CMK (cell line): Measurements from ENCODE around the gene AP2B1.
"Not testable (repeated sequence)": the region's sequence is repeated elsewhere in the genome, so short reads cannot be mapped to it uniquely, and the experiment has no call there.

ENCODE experiments used
- DNase-seq: peaks from one replicate; pipeline ENCODE4 v3.0.0-alpha.2; 2010; ENCODE audit warnings: low read depth

The AP2B1 gene

GRCh38 chr17:35577830-35578196 is 9.3 kb upstream of the AP2B1 start:
- DNase-seq, result no peak

DNA sequence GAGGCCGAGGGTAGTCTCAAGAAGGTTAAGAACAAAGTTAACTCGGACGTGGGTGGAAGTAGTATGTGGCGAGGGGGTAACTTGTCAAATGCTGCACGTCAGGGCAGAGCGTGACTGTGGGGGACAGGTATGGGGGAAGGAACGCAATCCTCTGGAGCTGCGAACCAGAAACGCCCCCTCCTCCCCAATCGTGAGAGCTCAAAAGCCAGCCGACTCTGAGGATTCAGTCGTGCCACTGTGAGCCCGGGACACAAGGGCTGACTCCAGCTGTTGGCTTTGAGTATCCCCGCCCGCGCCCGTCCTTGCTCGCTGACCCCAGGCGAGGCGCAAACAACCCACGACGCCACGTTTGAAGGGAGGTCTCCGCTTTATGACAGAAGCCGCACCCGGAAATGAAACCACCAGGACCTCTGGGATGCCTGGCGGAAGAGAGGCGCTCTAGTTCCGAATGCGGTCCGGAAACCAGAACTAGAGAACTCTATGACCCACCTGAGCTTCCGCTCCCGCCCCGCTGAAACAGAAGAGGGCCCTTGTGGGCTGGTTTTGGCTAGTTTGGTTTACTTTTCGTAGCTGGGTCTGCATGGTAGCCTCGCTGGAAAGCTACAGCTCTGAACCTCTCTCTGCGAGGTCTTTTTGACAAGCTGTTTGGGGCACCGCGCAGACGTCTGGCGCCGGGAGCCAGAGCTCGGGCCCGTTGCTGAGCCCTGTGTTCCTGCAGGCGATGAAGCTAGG is 8.8 kb upstream of the AP2B1 start, which contains the start of gene PEX12:
Gene PEX12 (minus strand): TSS at position 375 of the 732 bp plus-strand sequence. CDS start 550 bp downstream, outside the sequence.
- DNase-seq, result peak; percentile 88

GRCh38 chr17:35578929-35579432 is 8.1 kb upstream of the AP2B1 start:
- no peak for DNase-seq

DNA sequence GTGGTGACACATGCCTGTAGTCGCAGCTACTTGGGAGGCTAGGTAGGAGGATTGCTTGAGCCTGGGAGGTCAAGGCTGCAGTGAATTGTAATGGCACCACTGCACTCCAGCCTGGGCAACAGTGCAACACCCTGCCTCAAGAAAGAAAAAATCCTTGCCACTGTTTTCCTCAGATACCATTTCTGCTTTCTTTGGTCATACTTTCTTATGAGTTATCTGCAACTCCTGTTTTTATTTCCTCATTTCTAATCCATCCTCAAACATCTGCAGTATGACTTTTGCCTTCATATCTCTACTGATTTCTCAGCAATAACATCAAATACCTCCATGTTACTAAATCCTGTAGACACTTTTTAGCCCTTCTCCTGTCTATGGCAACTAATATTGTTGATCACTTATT is 3.1 kb upstream of the AP2B1 start:
- DNase-seq, result no peak

DNA sequence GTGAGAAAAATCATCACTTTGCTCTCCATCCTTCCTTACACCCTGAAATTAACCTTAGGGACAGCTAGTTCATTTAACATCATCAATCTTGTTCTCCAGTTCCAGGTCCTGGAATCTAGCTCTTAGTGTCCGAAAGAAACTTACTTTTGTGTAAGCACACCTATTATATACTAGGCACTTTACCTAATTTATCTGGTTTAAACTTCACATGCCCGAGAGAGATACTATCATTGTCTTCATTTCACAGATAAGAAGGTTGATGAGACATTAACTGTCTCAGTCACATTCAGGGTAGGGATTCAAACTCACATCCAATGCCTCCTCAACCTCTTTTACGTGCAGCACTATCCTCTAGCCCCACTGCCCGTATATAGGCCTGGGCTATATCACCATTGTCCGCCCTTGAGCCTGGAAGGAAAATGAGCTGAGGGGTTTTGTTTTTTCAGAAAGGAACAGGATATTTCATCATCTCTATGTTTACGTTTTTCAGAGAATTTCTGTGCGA is 501 bp upstream of the AP2B1 start:
- no peak for DNase-seq

GRCh38 chr17:35588196-35588920 is 1.2 kb downstream of the AP2B1 start:
- no peak for DNase-seq

GRCh38 chr17:35596072-35596471 is 8.9 kb downstream of the AP2B1 start:
- DNase-seq, result no peak

GRCh38 chr17:35596530-35597233 is 9.6 kb downstream of the AP2B1 start:
- no peak for DNase-seq

GRCh38 chr17:35597604-35598003 is 10.5 kb downstream of the AP2B1 start:
- no peak for DNase-seq

DNA sequence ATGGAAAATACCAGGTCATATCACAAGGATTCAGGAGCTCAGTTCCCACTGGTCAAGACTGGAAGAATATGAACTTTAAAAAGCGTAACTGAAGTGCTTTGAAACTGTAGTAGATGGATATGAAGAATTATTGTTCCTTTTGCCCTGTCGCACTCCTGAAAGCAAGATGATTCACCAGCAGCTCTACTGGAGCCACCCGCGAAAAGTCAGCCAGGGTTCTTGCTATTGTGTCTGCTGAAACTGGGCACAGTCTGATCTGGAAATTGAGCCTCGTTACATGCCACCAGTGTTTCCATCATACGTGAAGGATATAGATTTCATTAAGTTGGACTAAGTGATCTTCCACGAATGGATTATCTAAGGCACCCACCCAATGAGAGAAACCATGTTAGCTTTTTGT is 16.6 kb downstream of the AP2B1 start:
- DNase-seq, result no peak

GRCh38 chr17:35605678-35606077 is 18.6 kb downstream of the AP2B1 start:
- no peak for DNase-seq

DNA sequence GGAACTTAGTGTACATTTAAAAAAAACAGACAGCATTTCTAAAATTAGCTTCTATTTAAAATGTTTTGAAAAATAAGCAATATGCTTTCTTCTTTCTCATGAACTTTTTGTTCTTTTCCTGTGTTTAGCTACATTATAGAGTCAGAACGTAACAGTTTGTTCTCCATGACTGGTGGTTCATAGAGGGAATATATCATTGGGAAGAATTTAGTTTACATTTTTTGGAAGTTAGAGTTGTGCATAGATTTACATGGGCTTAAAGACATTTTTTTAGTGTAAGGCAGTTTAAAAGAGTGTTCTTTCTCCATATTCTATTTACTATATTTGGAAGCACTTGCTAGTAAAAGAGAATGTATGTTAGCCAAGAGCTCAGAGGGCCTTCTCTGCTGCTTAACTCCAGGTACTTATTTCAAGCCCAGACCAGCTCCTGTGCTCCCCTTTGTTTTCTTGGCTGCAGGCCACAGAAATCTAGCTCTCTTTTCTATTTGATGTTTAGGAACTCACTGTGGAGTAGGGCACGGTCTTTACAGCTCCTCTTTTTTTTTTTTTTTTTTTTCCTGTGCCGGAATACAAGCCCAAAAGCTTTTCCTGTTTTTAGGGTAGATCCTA is 20.2 kb downstream of the AP2B1 start:
- no peak for DNase-seq

GRCh38 chr17:35609831-35610230 is 22.7 kb downstream of the AP2B1 start:
- no peak for DNase-seq

DNA sequence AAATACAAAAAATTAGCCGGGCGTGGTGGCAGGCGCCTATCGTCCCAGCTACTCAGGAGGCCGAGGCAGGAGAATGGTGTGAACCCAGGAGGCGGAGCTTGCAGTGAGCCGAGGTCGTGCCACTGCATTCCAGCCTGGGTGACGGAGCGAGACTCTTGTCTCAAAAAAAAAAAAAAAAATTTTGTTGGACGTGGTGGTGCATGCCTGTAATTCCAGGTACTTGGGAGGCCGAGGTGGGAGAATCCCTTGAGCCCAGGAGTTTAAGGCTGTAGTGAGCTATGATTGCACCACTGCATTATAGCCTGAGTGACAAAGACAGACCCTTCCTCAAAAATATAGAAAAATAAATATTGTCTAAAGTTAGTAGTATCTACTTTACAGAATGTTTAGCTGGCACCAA is 23.6 kb downstream of the AP2B1 start:
- not testable (repeated sequence) for DNase-seq

DNA sequence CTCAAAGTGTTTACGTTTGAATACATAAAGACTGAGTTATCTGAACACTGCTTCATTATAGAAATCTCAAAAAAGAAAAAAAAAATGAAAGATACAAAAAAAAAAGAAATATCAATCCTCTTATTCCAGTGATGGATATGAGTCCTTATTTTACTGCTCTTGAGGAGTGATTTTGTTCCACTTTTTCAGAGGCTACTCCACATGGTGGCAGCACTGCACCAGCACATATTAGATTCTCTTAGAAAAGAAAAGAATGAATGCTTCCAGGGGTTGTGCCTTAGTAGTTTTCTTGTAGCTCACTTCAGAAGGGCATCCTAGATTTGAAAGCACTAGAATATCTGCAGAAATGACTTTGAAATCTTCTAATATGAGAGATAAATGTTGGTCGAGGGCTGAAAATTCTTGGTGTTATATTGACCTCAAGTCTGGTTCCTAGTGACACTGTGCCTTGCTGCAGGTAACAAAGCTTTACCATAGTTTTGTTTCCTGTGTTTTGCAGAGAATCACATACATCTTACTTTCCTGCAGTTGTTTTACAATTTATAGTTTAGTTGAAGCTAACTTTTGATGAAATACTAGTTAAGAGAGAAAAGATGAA is 25.9 kb downstream of the AP2B1 start:
- peak; percentile 20 for DNase-seq

DNA sequence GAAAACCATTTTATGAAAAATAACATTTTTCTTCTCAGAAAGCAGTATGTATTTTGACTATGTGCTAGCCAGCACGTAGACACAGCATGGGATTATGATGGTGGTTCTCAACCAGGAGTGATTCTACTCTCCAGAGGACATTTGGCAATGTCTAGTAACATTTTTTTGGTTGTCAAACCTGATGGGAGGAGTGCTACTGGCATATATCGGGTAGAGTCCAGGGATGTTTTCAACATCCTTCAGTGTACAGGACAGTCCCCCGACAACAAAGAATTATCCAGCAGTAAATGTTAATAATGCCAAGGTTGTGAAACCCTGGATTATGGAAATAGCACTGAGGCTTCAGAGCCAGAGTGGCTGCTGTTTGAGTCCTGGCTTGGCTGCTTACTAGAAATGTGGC is 27.7 kb downstream of the AP2B1 start:
- DNase-seq, result no peak

DNA sequence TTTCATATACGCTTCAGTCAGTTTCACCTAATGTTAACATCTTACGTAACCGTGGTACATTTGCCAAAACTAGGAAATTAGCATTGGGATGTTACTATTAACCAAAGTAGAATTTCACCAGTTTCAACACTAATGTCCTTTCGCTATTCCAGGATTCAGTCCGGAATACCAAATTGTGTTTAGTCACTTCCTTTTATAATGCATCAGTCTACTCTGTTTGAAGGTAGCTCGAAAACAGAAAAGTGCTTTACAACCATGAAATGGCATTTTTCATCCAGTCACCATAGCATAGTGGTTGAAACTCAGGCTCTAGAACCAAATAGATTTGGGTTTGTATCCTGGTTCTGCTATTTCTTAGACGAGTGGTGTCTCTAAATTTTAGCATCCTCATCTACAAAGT is 29.4 kb downstream of the AP2B1 start:
- DNase-seq, result no peak

DNA sequence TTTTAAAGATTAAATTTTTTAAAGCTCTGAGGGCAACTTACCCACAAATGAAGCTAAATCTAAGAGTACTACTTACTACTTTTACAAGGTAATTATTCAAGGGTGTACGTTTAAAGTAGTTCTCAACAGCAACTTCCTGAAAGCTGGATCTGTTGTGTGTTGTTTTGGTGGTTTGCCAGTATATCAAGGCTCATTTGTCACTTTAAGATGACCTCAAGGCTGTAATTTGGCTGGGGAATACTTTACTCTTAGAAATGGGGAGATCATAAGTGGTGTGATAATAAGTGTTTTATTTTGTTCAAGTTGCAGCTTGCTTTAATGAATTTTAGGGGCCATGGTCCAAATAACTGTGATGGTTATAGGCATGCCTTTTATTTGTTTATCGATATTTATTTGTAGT is 30.4 kb downstream of the AP2B1 start:
- DNase-seq, result no peak

DNA sequence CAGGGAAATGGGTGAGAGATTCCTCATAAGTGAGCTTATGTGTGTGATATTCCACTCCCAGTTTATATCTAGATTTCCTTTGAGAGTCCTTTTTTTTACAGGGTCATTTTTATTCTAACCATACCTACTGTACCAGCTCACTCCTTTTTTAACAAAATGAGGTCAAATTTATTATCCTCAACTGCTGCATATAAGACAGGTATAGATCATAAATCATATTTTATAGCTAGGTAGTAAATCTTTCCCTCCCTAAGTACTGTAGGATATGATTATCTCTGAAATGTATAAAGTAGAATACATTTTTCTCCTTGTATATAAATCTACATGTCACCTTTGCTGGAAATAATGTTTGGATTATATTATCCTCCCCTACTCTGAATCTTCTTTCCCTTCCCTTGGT is 31.5 kb downstream of the AP2B1 start:
- no peak for DNase-seq

- DNase-seq, result no peak
Measured at GRCh38 chr17:35621768-35622167, 34.6 kb downstream of the AP2B1 start.

DNA sequence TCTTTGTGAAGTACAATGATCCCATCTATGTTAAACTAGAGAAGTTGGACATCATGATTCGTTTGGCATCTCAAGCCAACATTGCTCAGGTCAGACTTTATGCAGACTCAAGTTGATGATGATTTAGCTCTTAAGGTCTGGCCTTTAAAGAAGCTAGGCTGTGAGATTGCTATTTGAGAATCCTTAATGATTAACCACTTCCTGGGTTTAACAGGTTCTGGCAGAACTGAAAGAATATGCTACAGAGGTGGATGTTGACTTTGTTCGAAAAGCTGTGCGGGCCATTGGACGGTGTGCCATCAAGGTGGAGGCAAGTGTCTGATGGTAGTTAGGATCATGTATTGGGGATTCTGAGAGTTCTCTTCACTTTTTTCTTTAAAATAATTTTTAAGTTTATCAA is 40.3 kb downstream of the AP2B1 start:
- DNase-seq, result no peak
